DLD1 (cell line): Measurements from ENCODE around the gene DAAM1.

Experiments
- in situ Hi-C: cut with HindIII; loops from 2 replicates; pipeline ENCODE4 v1.10.0; 2017; ENCODE audit warnings: low sequenced_read_pairs

Gene DAAM1

GRCh38 chr14:59187118-59187517, 1.3 kb upstream of the DAAM1 start:
- in situ Hi-C loops, result no loop called here

- in situ Hi-C loops, result no loop called here
These were observed 536 bp upstream of the DAAM1 start for GRCh38 chr14:59187802-59188460.

- in situ Hi-C loops, result no loop called here
These were observed 771 bp downstream of the DAAM1 start for GRCh38 chr14:59189091-59189785.

GRCh38 chr14:59189786-59190368, 1.4 kb downstream of the DAAM1 start:
- in situ Hi-C loops, result no loop called here

- in situ Hi-C loops, result no loop called here
These were observed 1.9 kb downstream of the DAAM1 start for GRCh38 chr14:59190372-59190771.

GRCh38 chr14:59195912-59196311, 7.4 kb downstream of the DAAM1 start:
- in situ Hi-C loops, result no loop called here

- in situ Hi-C loops, result no loop called here
These were observed 9.3 kb downstream of the DAAM1 start for GRCh38 chr14:59197695-59198262.

GRCh38 chr14:59199205-59199604, 10.7 kb downstream of the DAAM1 start:
- in situ Hi-C loops, result no loop called here

- in situ Hi-C loops, result no loop called here
These were observed 11.1 kb downstream of the DAAM1 start for GRCh38 chr14:59199614-59200013.

- in situ Hi-C loops, result no loop called here
These were observed 11.7 kb downstream of the DAAM1 start for GRCh38 chr14:59200195-59200594.

- in situ Hi-C loops, result no loop called here
These were observed 13.6 kb downstream of the DAAM1 start for GRCh38 chr14:59202031-59202430.

- in situ Hi-C loops, result no loop called here
These were observed 15.8 kb downstream of the DAAM1 start for GRCh38 chr14:59204305-59204704.

GRCh38 chr14:59206892-59207291, 18.4 kb downstream of the DAAM1 start:
- in situ Hi-C loops, result no loop called here

GRCh38 chr14:59207506-59207933, 19.1 kb downstream of the DAAM1 start:
- in situ Hi-C loops, result no loop called here

GRCh38 chr14:59208224-59208814, 19.9 kb downstream of the DAAM1 start:
- in situ Hi-C loops, result no loop called here

- in situ Hi-C loops, result no loop called here
These were observed 20.5 kb downstream of the DAAM1 start for GRCh38 chr14:59208954-59209353.

- in situ Hi-C loops, result no loop called here
These were observed 22.2 kb downstream of the DAAM1 start for GRCh38 chr14:59210621-59211020.

GRCh38 chr14:59213368-59214315, 25.2 kb downstream of the DAAM1 start:
- in situ Hi-C loops, result no loop called here

GRCh38 chr14:59214702-59215302, 26.3 kb downstream of the DAAM1 start:
- in situ Hi-C loops, result no loop called here

GRCh38 chr14:59215322-59215721, 26.9 kb downstream of the DAAM1 start:
- in situ Hi-C loops, result no loop called here
